Colonic mucosa (tissue), 4 donors: ENCODE data around the gene BLCAP. TPM values are rescaled to one million over a fixed set of nuclear protein-coding genes. Genes with fewer than 3 reads are reported as not detected.

Source experiments
- DNase-seq: peaks from one replicate; pipeline ENCODE4 v3.0.0-alpha.2; 2020
- H3K27ac ChIP-seq: fragments of 200-600 bp; one replicate; pipeline ENCODE4 v1.8.0; 2021
- H3K27me3 ChIP-seq: fragments of 200-600 bp; one replicate; pipeline ENCODE4 v1.8.0; 2021
- H3K36me3 ChIP-seq: fragments of 200-600 bp; one replicate; pipeline ENCODE4 v1.8.0; 2021
- H3K4me1 ChIP-seq: fragments of 200-600 bp; one replicate; pipeline ENCODE4 v1.8.0; 2021; ENCODE audit warnings: mild to moderate bottlenecking
- H3K4me3 ChIP-seq: fragments of 200-600 bp; one replicate; pipeline ENCODE4 v1.8.0; 2021
- H3K9ac ChIP-seq, 2 donors: one replicate each; pipeline ENCODE4 v1.7.0; 2013; ENCODE audit warnings: control low read depth in 2 of 2, low read depth in 2 of 2, low read length in 2 of 2
- H3K9me3 ChIP-seq: fragments of 200-600 bp; one replicate; pipeline ENCODE4 v1.8.0; 2021
- CTCF ChIP-seq: fragments of 200-600 bp; IDR thresholded peaks from one replicate; pipeline ENCODE4 v1.8.0; 2022; ENCODE audit warnings: antibody characterized with exemption, mild to moderate bottlenecking
- intact Hi-C: fragments of 100-400 bp; cut with DNase I; formaldehyde crosslinking; loops from one replicate; pipeline ENCODE4 v1.14.1; 2022
- total RNA-seq, 2 donors: library from RNA; stranded (reverse); fragmentation: NEBNext Ultra II Directional in 1 of 2; extraction: Animal tissue kit (Norgen Biotek cat#: 25700) in 1 of 2; gene quantifications; one replicate each; pipeline ENCODE4 v1.2.1, GENCODE V29; 2021
- donor health status: healthy.
- donor health status: DM: no; HTN: no; CAD: no.
- donor health status: DM: no; HTN: no; CAD: no.

Gene BLCAP
- total RNA-seq, 2 donors from 2014 or later, result 87.2 to 103 TPM

- H3K9me3 ChIP-seq, result no peaks in the 10 kb centered on the region
- intact Hi-C loops, result no loop called here
- H3K9ac ChIP-seq, result no peak overlapping the region
- no peaks in the 10 kb centered on the region for H3K4me1 ChIP-seq
- H3K27ac ChIP-seq, result no peak overlapping the region
- no peak for DNase-seq
- no peaks in the 10 kb centered on the region for H3K27me3 ChIP-seq
- H3K4me3 ChIP-seq, result no peak overlapping the region
- TF ChIP-seq CTCF, result no peak
- no peaks in the 10 kb centered on the region for H3K36me3 ChIP-seq
These were observed 58.8 kb downstream of the BLCAP start for GRCh38 chr20:37468886-37469285.

Other genes starting within 250 kb of the BLCAP start
- gene MANBAL, start 238.2 kb downstream of the BLCAP start, total RNA-seq, result 10 to 100 TPM; 27.1 to 44.6 TPM
- 100 to 1,000 TPM; 102 to 123 TPM for gene SRC, start 181.7 kb downstream of the BLCAP start, total RNA-seq
- gene NNAT, start 6.6 kb downstream of the BLCAP start, total RNA-seq, result 1 to 10 TPM in 1 of 2 donors, not detected in 1; 3.3 TPM
- gene CTNNBL1, start 166.2 kb upstream of the BLCAP start, total RNA-seq, result 10 to 100 TPM; 36.6 to 50.7 TPM